Lower lobe of right lung (tissue), 2 donors: ENCODE data around the gene PGLYRP4. TPM values are rescaled to one million over a fixed set of nuclear protein-coding genes. Genes with fewer than 3 reads are reported as not detected.
"Not testable (repeated sequence)": the region's sequence is repeated elsewhere in the genome, so short reads cannot be mapped to it uniquely, and the experiment has no call there.

Source experiments
- ATAC-seq, 2 donors: fragments of 200-7000 bp; cut with Tn5 transposase; one replicate each; pipeline ENCODE4 v1.9.1; 2020 to 2022; ENCODE audit warnings: mild to moderate bottlenecking in 2 of 2, moderate library complexity in 2 of 2
- DNase-seq: peaks from one replicate; pipeline ENCODE4 v3.0.0-alpha.2; 2020
- H3K27ac ChIP-seq: fragments of 200-600 bp; one replicate; pipeline ENCODE4 v1.8.0; 2022
- H3K27me3 ChIP-seq: fragments of 200-600 bp; one replicate; pipeline ENCODE4 v1.8.0; 2022; ENCODE audit warnings: low read depth
- H3K36me3 ChIP-seq: fragments of 200-600 bp; one replicate; pipeline ENCODE4 v1.8.0; 2022; ENCODE audit warnings: mild to moderate bottlenecking
- H3K4me1 ChIP-seq: fragments of 200-600 bp; one replicate; pipeline ENCODE4 v1.8.0; 2022
- H3K4me3 ChIP-seq: fragments of 200-600 bp; one replicate; pipeline ENCODE4 v1.8.0; 2022; ENCODE audit warnings: mild to moderate bottlenecking
- H3K9me3 ChIP-seq: fragments of 200-600 bp; one replicate; pipeline ENCODE4 v1.8.0; 2022
- CTCF ChIP-seq: fragments of 200-600 bp; IDR thresholded peaks from one replicate; pipeline ENCODE4 v1.8.0; 2022; ENCODE audit warnings: antibody characterized with exemption, mild to moderate bottlenecking
- intact Hi-C: fragments of 100-400 bp; cut with DNase I; formaldehyde crosslinking; loops from one replicate; pipeline ENCODE4 v1.11.0; 2022
- total RNA-seq: library from RNA; stranded (reverse); fragmentation: NEBNext Ultra II Directional; extraction: Animal tissue kit (Norgen Biotek cat#: 25700); gene quantifications from one replicate; pipeline ENCODE4 v1.2.1, GENCODE V29; 2021
- donor health status: DM: no; HTN: yes; CAD: no; lungs with severe emphysema.

PGLYRP4 gene
- total RNA-seq, 1 donor from 2014 or later = 0.30 TPM

GRCh38 chr1:153347856-153348255 is 785 bp downstream of the PGLYRP4 start:
- DNase-seq (no peak), ATAC-seq (no peak)

GRCh38 chr1:153347049-153347448 is 1.6 kb downstream of the PGLYRP4 start:
- intact Hi-C loops, H3K9me3 ChIP-seq, H3K36me3 ChIP-seq, H3K4me3 ChIP-seq, DNase-seq, H3K27ac ChIP-seq, ATAC-seq: not testable (repeated sequence)
- Histone ChIP-seq H3K4me1 (peaks cover 23% of the 10 kb centered on the region), H3K27me3 (peaks cover 28% of the 10 kb centered on the region)

More at GRCh38 chr1:153347856-153348255, 785 bp downstream of the PGLYRP4 start:
- H3K27ac ChIP-seq = no peak overlapping the region
- peaks cover 28% of the 10 kb centered on the region for H3K27me3 ChIP-seq
- peaks cover 23% of the 10 kb centered on the region for H3K4me1 ChIP-seq
- no peaks in the 10 kb centered on the region for H3K36me3 ChIP-seq
- no peaks in the 10 kb centered on the region for H3K9me3 ChIP-seq
- no peak for TF ChIP-seq CTCF
- intact Hi-C loops = no loop called here
- no peak overlapping the region for H3K4me3 ChIP-seq

GRCh38 chr1:153346077-153346723 is 2.4 kb downstream of the PGLYRP4 start:
- ATAC-seq (peak; percentile 54 to 62), DNase-seq (no peak)
- Histone ChIP-seq H3K9me3 (no peaks in the 10 kb centered on the region), H3K4me3 (no peak overlapping the region), H3K4me1 (peaks cover 23% of the 10 kb centered on the region), H3K27me3 (peaks cover 26% of the 10 kb centered on the region), H3K27ac (no peak overlapping the region), H3K36me3 (no peaks in the 10 kb centered on the region)
- TF ChIP-seq CTCF = no peak
- intact Hi-C loops = no loop called here

- ATAC-seq (peak in 1 of 2 donors; percentile 5), DNase-seq (no peak)
- H3K4me1 ChIP-seq = peaks cover 23% of the 10 kb centered on the region
- H3K27me3 ChIP-seq = peaks cover 26% of the 10 kb centered on the region
- intact Hi-C loops = no loop called here
- TF ChIP-seq CTCF = no peak
- no peak overlapping the region for H3K4me3 ChIP-seq
- H3K27ac ChIP-seq = no peak overlapping the region
- no peaks in the 10 kb centered on the region for H3K9me3 ChIP-seq
- no peaks in the 10 kb centered on the region for H3K36me3 ChIP-seq
These were observed 3.2 kb downstream of the PGLYRP4 start for GRCh38 chr1:153345187-153346076.

- peaks cover 23% of the 10 kb centered on the region for H3K4me1 ChIP-seq
- H3K4me3 ChIP-seq = no peak overlapping the region
- ATAC-seq (peak; percentile 70 to 84), DNase-seq (no peak)
- intact Hi-C loops = no loop called here
- no peaks in the 10 kb centered on the region for H3K9me3 ChIP-seq
- H3K36me3 ChIP-seq = no peaks in the 10 kb centered on the region
- peaks cover 32% of the 10 kb centered on the region for H3K27me3 ChIP-seq
- H3K27ac ChIP-seq = no peak overlapping the region
- no peak for TF ChIP-seq CTCF
These were observed 4.0 kb downstream of the PGLYRP4 start for GRCh38 chr1:153344718-153345025.
